Stimulated activated CD4-positive, alpha-beta T cell treated with anti-CD3 and anti-CD28 coated beads, Interleukin-12 subunit alpha, Interleukin-12 subunit beta, amount 100 ng/mL, for 24 hours (primary cell): ENCODE measurements around the gene UPF3A.
A peak's percentile ranks its signal among the peaks of the same experiment; 100 is the strongest.
"Not testable (repeated sequence)": the region's sequence is repeated elsewhere in the genome, so short reads cannot be mapped to it uniquely, and the experiment has no call there.

Source experiments
- DNase-seq, 2 experiments: peaks; one replicate each; pipeline ENCODE4 v3.0.0-alpha.2; 2020; ENCODE audit warnings: low read depth in 2 of 2

Gene UPF3A

DNA sequence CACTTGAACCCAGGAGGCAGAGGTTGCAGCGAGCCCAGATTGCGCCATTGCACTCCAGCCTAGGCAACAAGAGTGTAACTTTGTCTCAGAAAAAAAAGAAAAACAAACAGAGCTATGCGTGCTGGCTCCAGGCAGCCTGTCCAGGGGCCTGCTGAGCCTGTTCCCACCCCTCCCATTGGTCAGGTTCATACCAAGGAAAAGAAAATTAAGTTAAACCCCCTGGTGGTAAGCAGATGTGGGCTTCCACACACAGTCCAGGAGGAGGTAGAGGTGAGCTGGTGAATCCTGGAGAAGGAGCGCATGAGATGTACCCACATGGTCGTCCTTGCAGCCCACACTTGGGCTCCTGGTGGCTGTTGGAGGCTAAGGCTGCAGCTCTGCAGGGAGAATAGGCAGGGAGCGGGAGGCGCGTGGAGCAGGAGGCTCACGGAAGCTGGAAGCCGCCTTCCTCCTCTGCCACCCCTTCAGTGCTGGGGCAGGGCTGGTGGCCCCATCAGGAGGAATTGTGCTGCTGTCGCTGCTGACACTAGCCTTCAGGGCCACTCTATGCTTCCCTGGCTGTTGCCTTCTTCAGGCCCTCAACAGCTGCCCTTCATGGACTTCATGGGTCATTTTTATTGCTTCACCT lies 22.4 kb downstream of the UPF3A start:
- no peak for DNase-seq

DNA sequence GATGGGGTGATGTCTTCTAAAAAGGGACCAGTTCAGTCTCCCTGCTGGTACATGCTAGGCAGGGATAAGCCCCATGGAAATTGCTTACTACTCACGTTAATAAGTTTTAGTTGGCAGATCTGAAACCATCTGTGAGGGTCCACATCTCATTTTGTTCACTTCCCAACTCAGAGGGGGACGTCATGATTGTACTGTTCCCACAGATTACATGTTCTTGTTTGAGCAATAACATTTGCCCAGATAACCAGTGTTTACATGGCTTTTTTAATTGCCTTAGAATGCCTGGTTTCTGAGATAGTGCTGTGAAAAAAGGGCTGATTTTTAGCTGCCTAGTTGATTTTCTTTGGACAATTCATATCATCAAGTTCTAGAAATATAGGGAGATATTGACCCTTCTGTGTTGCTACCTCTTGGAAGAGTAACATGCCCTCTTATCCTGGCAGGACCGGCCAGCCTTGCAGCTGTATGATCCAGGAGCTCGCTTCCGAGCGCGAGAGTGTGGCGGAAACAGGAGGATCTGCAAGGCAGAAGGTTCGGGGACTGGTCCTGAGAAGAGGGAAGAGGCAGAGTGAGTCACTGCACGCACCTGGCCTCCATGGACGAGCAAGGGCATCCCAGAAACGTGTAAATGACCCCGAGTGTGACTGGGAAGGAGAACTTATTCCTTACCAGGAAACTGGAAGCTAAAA lies 23.1 kb downstream of the UPF3A start:
- DNase-seq, result no peak

DNA sequence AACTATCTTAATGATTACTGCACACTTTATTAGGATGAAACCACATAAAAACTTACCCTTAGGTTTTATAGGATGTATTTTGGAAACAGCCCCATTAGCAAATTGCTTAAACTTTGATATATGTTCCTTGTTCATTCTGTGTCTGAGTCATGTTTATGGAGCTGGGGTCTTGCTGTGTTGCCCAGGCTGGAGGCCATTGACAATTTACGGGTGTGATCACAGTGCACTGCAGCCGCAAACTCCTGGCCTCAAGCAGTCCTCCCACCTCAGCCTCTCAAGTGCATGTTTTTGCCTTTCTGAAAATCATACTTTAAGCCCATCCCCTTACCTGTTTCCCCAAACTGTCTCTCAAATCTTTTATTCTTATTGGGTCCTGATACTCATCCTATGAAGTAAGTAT lies 27.7 kb downstream of the UPF3A start:
- no peak for DNase-seq

DNA sequence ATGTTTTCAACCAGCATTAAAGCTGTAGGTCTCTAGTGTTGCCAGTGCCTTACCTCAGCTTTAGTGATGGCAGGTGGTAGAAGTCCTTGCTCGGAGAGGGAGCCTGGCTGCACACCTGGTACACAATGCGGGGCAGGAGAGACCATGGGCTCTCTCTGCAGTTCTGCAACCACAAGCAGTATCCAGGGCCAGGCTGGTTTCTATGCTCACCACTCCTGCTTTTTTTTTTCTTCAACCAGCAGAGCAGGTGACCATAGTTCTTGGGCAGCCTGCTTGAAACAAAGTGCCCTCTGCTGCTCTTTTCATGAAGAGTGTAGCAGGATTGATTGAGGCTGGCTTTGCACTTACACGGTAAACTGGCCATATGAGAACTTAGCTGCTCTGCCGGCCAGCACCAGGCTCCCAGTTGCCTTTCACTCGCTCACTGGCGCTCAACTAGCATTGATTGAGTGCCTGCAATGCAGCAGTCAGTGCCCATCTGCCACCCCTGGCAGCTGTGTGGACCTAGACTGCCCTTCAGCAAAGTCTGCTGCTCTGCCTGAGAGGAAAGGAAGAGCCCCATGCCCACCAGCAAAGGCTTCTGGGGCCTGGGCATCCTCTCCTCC lies 28.5 kb downstream of the UPF3A start:
- DNase-seq, result no peak

DNA sequence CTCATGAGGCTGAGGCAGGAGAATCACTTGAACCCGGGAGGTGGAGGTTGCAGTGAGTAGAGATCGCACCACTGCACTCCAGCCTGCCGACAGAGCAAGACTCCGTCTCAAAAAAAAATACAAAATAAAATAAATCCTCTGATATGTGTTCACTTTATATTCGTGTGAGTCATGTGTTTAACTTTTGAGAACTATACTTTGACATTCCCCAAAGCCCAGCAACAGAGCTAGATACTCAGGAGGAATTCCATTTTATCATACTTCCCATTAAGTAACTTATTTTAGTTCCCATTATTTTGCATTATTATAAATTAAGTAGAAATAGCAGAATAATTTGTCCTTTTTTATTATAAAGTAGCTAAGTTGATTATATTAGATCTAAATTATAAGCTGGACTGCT lies 29.6 kb downstream of the UPF3A start:
- DNase-seq, result no peak

DNA sequence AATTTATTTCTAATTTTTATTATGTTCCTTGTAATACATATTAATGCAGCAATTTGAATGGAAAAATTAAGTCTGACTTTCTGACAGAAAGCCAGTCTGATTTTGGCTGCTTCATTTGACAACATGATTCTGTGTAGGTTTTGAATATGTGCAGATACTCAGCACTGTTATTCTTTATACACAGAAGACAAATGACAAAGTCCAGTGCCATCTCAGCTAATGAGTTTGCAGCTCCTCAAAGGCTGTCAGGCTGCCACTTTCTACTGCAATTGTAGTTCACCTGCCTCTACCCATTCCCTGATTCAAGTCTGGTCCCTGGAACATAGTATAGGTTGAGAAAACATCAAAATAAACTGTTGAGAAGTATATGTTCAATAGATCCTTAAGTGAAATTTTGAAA lies 30.0 kb downstream of the UPF3A start:
- no peak for DNase-seq

DNA sequence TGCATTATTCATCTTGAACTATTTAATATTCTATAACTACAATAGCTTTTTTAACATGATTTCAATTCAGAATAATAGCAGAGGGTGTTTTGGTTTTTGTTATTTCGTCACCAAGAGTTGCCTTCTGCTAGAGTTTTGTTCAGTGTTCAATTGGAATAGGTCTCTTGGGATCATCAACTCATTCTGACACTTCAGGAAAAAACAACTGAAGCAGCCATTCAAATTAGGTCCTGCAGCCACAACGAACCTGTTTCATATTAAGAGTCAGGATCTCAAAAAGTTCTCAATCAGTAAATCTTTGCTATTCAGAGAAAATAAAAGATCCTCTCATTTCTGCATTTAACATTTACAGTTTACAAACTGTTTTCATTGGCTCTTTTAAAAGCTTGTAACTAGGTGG lies 30.5 kb downstream of the UPF3A start:
- no peak for DNase-seq

DNA sequence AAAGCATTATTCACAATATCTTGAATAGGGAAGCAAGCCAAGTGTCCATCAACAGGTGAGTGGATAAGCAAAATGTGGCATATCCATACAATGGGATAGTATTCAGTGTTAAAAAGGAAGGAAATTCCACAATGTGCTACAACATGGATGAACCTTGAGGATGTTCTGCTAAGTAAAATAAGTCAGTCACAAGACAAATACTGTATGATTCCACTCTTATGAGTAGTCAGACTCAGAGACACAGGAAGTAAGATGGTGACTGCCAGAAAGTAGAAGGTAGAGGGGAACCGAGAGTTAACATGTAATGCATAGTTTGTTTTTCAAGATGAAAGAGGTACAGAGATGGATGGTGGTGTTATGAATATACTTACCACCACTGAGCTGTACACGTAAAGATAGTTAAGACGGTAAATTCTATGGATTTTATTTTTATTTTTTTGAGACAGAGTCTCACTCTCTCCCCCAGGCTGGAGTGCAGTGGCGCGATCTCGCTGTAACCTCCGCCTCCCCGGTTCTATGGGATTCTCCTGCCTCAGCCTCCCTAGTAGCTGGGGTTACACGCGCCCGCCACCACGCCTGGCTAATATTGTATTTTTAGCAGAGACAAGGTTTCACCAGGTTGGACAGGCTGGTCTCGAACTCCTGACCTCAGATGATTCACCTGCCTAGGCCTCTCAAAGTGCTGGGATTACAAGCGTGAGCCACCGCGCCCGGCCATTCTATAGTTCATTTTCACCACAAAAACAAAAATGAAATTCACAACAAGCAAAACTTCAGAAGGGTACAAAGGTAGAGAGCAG lies 31.9 kb downstream of the UPF3A start:
- peak in 1 of 2 experiments; percentile 23 for DNase-seq

DNA sequence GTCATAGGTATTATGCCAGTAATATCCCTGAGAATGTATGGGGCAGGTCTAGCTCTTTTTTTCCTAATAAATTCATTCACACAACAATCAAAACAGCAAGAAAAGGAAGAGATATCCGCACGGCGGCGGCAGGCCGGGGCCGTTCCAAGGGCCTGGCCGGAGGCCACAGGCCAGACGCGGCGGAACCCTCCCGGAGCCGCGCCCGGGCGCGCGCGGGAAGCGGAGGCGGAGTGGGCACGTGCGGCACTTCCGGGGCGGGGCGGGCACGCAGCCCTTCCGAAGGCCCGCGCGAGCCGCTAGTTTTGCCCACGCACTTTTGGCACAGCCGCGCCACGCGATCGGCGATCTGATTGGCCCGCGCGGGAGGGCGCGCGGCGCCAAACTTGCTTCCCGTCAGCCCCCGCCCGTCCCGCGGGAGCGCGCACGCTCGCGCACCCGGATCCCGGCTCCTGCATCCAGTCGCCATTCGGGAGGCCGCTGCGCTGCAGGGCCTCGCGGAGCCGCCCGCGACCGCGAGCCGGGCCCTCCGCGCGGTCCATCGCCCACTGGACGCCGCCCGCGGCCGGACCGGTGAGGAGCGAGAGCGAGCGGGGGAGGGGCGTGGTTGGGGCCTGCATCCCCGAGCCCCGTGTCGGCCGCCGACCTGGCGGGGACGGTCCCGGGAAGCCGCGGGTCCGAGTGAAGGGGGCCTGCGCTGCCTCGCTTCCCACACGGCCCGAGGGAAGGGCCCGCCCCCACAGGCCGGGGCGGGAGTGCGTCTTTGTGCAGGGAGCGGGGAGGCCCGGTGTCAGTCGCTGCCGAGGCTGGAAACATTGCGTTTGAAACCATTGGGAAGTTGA lies 32.9 kb downstream of the UPF3A start, which contains the start of gene CHAMP1:
TSS of gene CHAMP1 (plus strand) at position 430 of the 839 bp plus-strand sequence. CDS start 9,340 bp downstream, outside the sequence.
- peak; percentile 86 to 91 for DNase-seq

DNA sequence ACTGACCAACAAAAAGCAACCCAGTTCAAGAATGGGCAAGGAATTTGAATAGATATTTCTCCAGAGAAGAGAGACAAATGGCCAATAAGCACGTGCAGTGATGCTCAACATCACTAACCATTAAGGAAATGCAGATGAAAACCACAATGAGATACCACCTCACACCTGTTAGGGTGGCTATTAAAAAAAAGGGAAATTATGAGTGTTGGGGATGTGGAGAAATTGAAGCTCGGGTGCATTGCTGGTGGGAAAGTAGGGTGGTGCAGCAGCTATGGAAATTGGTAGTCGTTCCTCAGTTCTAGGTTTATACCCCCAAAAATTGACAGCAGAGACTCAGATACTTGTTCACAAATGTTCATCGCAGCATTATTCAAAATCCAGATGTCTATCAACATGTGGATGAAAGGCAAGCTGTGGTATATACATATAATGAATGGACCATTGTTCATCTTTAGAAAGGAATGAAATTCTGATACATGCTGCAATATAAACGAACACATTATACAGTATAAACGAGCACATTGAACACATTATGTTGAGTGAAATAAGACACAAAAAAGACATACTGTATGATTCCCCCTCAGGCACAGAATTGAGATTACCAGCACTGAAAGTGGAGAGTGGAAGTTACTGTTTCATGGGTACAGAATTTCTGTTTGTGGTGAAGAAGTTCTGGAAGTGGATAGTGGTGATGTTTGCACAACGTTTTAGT lies 33.8 kb downstream of the UPF3A start:
- no peak for DNase-seq

DNA sequence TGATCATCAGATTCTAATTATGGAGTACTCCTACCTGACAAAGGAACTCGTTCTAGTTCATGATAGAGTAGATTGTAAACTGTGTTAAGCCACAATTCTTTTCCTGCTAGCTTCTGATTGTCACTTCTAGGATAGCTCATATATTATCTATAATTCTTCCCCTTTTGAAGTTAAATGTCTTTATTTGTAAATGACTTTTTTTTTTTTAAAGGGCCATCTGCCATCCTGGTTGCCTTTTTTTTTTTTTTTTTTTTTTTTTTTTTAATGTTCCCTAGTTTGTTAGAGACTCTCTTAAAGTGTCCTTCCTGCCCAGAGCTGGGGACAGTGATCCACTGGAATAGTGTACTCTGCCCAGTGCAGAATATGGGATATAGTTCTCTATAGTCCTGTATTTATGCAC lies 37.2 kb downstream of the UPF3A start:
- DNase-seq, result no peak

DNA sequence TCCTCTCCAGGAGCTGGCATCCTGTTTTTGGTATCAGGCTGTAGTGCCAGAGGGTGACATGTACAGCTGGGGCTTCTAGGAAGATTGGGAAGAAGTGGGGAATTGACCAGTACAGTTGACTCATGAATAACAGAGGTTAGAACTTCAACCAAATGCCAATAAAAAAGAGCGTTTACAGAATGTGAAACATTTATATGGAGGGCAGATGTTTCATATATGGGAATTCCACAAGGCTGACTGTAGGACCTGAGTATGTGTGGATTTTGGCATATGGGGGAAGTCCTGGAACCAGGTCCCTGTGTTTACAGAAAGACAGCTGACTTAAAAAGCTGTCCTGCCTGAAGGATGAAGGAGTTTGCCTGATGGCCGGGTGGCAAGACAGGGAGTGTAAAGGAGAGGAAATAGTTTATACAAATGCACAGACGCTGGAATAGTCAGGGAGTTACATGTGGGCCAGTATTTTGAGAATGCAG lies 38.1 kb downstream of the UPF3A start:
- DNase-seq, result no peak

DNA sequence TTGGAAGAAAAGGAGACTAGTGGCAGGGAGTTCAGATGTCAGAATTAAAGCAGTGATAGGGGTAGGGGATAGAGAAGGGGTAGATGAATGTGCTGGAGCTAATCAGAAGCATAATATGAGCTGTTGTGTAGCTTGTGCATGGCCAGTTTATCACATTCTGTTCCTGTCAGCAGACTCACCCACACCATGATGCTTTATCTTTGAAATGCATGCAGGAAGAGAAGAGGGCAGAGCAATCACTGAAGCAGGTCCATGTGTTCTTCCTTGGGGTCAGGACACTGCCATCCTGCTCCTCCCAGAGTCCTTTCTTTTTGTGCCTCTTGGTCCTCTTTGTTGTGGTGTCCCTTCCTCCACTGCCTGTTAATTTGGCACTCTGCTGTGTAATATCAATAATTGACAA lies 38.7 kb downstream of the UPF3A start:
- DNase-seq, result no peak

DNA sequence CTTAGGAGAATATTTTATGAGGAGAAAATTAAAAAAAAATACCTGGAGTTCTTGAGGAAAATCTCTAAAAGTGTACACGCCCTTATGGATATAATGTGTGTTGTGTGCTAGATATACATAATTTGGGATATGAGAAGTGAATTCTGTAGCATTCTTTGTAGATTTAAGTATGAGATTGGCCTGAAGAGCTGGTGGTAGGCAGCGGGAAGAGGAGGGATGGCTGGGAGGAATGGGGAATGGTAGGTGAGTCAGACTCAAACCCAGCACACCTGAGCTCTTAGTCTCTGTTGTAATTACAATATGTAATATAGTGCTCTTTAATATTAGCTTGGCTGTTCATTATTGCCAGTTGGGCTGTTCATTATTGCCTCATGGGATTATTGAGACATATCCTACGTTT lies 39.9 kb downstream of the UPF3A start:
- no peak for DNase-seq

DNA sequence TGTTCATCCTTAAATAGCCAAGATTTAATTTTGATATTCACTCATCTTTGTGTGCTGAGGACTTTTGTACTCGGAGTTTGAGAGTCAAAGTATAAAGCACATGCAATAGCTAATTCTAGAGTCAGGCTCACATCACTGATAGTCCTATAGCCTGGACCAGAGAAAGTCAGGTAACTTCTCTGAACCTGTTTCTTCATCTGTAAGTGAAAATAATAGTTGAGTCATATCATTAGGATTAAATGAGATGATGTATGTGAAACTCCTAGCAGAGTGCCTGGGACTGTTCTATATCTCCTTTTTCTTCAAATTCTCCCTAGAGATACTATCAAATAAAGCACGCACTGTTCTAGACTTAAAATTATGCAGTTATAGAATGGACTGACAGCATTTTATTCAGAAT lies 41.9 kb downstream of the UPF3A start:
- DNase-seq, result no peak

DNA sequence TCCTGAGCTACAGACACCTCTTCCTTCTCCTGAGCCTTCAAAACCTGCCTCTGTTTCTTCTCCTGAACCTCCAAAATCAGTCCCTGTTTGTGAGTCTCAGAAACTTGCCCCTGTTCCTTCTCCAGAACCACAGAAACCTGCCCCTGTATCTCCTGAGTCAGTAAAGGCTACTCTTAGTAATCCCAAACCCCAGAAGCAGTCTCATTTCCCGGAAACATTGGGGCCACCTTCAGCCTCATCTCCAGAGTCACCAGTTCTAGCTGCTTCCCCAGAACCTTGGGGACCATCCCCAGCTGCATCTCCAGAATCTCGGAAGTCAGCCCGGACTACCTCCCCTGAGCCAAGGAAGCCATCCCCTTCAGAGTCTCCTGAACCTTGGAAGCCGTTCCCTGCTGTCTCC lies 42.9 kb downstream of the UPF3A start:
- DNase-seq, result no peak

DNA sequence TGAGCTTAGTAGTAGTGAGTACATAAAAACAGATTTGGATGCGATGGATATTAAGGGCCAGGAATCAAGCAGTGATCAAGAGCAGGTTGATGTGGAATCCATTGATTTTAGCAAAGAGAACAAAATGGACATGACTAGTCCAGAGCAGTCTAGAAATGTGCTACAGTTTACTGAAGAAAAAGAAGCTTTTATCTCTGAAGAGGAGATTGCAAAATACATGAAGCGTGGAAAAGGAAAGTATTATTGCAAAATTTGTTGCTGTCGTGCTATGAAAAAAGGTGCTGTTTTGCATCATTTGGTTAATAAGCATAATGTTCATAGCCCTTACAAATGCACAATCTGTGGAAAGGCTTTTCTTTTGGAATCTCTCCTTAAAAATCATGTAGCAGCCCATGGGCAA lies 44.3 kb downstream of the UPF3A start:
- DNase-seq, result no peak

DNA sequence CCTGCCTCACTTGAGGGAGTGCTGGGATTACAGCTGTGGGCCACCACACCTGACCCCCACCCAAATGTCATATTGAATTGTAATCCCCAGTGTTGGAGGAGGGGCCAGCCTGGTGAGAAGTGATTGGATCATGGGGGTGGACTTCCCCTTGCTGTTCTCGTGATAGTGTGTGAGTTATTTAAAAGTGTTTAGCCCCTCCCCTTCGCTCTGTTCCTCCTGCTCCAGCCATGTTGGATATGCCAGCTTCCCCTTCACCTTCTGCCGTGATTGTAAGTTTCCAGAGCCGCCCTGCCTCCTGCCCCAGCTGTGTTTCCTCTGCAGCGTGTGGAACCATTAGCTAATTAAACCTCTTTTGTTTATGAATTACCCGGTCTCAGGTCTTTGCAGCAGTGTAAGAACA lies 46.6 kb downstream of the UPF3A start:
- no peak for DNase-seq

DNA sequence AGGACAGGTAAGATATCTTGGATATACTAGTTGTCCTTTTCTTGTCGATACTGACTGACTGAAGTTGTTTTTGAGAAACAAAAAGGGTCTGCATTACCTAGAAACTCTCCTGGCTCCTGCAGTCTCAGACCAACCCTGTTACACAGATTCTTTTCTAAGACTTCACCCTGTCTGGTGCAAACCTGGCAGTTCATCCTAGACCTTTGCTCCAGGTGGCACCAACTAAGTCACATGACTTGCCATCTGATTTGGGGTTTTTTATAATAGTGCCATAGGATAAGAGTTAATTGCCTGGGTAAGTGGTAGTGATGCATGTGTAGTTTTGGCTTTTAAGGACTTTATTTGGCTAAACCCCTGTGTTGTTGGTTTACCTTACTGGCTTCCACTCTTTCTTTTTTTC lies 47.2 kb downstream of the UPF3A start:
- no peak for DNase-seq

DNA sequence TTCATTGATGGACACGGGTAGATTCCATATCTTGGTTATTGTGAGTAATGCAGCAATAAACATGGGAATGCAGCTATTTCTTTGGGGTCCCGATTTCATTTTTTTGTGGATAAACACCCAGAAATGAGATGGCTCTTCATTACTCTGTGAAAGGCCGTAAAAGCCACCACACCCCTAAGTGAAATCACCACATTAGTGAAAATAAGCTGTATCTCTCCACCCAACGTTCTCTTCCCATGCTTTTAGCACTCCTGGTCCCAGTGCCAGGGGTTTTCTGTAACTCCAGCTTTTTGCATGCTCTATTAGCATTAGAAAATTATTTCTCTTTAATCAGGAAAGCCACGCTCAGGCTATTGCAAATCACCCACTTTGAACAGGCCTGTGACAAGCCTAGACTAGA lies 48.7 kb downstream of the UPF3A start:
- no peak for DNase-seq

DNA sequence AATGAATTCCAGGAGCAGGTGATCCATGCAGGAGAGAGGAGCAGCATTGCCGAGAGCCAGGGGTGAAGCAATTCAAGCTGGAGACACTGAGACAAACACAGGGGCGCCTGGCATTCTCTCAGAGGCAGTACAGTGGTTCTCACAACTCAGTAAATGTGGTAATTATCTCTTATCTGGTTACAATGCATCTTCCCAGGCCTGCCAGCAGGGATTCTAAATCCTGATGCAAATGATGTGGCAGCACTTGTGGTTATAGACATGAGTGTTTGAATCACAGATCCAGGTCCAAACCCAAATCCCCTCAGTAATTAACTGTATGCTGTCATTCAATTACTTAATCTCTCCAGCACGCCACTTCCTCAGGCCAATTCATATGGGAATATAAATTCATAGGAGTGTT lies 52.5 kb downstream of the UPF3A start:
- DNase-seq, result not testable (repeated sequence)
